NCI-H446 treated with DMSO at 0.1 percent for 48 hours (cell line): ENCODE results near the gene CCDC134.
"Not testable (repeated sequence)": the region's sequence is repeated elsewhere in the genome, so short reads cannot be mapped to it uniquely, and the experiment has no call there.

ENCODE experiments used
- DNase-seq: peaks from one replicate; lab custom pipeline; 2025; lab: John Stamatoyannopoulos, UW

CCDC134 gene

GRCh38 chr22:41844513-41844912, 44.0 kb downstream of the CCDC134 start:
- DNase-seq: no peak

- DNase-seq: no peak
Measured at GRCh38 chr22:41845380-41846267, 45.1 kb downstream of the CCDC134 start.

GRCh38 chr22:41846268-41846987, 45.9 kb downstream of the CCDC134 start:
- no peak for DNase-seq

GRCh38 chr22:41847300-41847699, 46.8 kb downstream of the CCDC134 start:
- no peak for DNase-seq

- no peak for DNase-seq
Measured at GRCh38 chr22:41848468-41848867, 48.0 kb downstream of the CCDC134 start.

GRCh38 chr22:41856469-41856868, 56.0 kb downstream of the CCDC134 start:
- DNase-seq: no peak

- DNase-seq: no peak
Measured at GRCh38 chr22:41857155-41857859, 56.8 kb downstream of the CCDC134 start.

GRCh38 chr22:41857860-41858199, 57.4 kb downstream of the CCDC134 start:
- no peak for DNase-seq

GRCh38 chr22:41862160-41862529, 61.7 kb downstream of the CCDC134 start:
- no peak for DNase-seq

GRCh38 chr22:41862530-41863266, 62.2 kb downstream of the CCDC134 start:
- DNase-seq: no peak

GRCh38 chr22:41863472-41863871, 63.0 kb downstream of the CCDC134 start:
- DNase-seq: no peak

GRCh38 chr22:41868556-41868955, 68.1 kb downstream of the CCDC134 start:
- DNase-seq: no peak

GRCh38 chr22:41870081-41870480, 69.6 kb downstream of the CCDC134 start:
- not testable (repeated sequence) for DNase-seq

- DNase-seq: no peak
Measured at GRCh38 chr22:41870786-41871185, 70.3 kb downstream of the CCDC134 start.

- no peak for DNase-seq
Measured at GRCh38 chr22:41873391-41873790, 72.9 kb downstream of the CCDC134 start.

- DNase-seq: no peak
Measured at GRCh38 chr22:41874090-41874489, 73.6 kb downstream of the CCDC134 start.

GRCh38 chr22:41875531-41876270, 75.2 kb downstream of the CCDC134 start:
- no peak for DNase-seq
